ENCODE measurements around the gene DLGAP1.
"Not testable (repeated sequence)": the region's sequence is repeated elsewhere in the genome, so short reads cannot be mapped to it uniquely, and the experiment has no call there.

Gene DLGAP1

DNA sequence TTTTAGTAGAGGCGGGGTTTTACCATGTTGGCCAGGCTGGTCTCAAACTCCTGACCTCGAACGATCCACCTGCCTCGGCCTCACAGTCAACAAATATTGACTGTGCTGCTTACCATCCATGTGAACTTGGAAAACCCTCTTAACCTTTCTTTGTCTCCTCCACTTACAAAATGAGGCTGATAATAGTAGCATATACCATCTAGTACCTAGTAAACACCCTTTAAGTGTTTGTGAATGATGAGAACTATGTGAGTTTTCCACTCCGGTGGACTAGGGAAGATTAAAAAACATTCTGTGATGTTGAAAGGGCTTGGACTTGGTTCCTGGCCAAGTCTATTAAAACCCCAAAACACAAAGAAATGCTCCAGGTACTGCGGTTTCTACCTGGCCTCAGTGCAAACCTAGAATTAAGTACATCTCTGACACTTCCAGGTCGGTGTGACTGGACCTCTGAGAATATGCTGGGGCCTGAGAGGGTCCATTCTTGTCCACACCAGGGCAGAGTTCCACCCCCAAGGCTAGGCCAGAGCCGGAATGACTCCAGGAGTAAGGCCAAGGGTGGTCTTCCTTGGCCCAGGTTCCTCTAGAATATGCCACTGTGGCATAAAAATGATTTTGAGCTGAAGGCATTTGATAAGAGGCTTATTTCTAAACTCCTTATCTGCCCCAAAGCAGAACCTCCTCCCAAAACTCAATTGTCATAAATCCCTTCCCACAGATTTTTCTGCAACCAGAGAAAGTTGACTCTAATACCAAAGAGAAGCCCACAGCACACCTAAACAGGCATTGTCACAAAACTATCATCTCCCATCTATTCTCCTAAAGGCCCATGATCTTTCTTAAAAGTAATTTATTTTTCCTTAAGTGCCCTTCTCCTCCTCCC is 787.6 kb downstream of the DLGAP1 start:
- DNase-seq: no peak

DNA sequence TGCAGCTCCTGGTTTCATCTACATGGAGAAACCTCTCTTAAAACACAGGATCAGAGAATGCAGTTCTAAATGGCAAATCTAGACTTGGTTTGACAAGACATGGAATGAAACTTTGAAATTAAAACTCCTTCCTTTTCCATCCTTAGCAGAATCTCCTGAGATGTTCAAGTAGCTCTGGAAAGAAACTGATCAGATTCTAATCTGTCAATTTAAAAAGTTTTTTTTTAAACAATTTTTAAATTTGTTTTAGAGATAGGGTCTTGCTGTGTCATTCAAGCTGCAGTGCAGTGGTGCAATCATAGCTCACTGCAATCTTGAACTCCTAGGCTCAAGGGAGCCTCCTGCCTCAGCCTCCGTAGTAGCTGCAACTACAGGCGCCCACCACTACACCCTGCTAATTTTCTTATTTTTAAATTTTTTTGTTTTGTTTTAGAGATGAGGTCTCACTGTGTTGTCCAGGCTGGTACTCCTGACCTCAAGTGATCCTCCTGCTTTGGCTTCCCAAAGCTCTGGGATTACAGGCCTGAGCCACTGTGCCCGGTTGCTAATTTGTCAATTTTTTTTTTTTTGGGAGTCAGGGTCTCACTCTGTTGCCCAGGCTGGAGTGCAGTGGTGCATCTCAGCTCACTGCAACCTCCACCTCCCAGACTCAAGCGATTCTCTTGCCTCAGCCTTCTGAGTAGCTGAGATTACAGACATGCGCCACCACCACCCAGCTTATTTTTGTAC is 788.4 kb downstream of the DLGAP1 start:
- no peak for DNase-seq

DNA sequence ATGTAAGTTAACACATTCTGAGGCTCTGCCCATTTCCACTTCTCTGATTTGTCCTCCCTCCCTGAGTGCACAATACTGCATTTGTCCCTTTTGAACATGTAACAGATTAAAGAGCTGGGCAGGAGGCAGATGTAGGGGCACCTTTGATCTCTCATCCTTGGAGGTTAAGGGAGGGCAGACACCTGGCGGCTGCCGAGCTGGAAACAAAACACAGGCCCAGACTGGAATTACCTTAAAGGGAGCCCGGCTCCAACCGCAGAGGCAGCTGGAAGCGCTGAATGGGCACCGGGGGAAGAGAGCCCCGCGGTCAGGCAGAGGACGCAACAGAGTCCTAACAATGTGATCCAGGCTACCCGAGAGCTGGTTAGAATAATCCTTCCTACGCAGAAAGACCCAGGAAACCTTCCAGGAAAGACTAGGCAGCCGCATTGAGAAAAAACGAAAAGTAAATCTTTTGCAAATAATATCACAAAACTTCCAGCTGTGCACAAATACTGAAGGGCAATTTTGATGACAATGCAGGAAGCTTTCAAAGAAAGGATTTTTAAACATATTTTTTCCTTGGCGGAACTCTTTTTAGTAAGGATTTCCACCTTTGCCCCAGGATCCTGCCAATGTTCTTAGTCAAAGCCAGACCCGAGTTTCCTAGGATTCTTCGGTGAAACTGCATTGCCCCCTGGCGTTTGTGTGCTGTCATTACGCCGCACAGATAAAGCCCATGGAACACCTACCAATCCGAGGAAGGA is 789.2 kb downstream of the DLGAP1 start:
- peak; percentile 79 for DNase-seq

DNA sequence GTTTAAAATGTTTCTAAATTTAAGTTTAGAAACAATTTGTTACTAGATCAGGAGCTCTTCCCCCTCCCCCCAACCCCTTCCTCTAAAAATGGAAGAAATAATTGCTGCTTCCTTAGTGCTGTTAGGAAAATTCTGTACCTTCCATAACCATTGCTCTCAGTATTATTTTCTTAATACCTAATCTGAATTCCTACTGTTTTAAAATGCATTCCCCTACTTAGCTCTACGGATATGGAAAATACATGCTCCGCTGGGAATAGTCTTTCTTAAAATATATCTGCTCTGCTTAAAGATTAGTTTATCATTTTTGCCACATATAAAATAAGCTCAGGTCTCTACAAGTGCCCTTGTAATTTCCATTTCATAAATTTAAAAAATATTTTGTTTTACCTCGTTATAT is 789.9 kb downstream of the DLGAP1 start:
- DNase-seq: no peak

DNA sequence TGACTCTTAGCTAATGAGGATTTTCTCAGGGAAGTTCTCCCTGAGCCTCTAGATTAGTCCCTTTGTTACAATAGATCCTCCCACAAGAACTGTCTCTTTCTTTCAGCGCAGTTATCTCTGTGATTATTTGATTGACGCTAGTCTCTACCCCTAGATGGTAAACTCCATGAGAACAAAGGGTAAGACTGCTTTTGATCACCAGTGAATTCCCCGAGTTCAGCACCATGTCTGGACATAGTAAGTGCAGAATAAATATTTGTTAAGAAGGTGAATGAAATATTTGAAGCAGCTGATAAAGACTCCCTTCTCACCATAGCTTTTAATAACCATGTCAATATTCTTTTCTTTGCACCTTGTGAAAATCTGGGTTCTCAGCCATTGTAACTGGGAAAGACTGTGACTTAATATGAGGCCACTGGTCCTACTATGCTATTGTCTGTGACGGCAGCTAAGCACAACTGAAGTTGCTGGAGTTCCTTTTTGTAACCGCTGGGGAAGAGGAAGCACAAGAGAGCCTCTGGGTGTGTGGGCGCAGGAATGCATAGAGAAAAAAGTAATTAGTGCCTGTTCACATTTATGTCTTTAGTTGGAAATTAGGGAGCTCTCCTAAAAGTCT is 790.4 kb downstream of the DLGAP1 start:
- DNase-seq: peak; percentile 16

DNA sequence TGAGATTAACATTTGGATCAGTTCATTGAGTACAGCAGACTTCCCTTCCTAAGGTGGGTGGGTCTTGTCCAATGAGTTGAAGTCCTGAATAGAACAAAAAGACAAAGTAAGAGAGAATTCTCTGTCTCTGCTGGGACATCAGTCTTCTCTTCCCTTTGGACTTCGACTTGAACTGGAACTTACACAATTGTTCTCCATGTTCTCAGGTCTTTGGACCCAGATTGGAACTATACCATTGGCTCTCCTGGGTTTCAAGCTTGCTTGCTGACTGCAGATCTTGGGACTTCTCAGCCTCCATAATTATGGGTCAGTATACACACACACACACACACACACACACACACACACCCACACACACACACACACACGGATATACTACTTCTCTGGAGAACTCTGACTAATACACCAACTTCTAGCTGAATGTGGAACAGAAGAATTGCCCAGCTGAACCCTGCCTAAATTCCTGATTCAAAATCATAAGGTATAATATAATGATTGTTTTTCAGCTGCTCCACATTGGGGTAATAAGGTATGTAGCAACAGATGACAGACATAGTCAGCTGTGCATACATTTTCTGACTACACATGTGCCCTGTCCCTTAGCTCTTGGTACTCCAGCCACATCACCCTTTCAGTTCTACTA is 791.1 kb downstream of the DLGAP1 start:
- DNase-seq: no peak

DNA sequence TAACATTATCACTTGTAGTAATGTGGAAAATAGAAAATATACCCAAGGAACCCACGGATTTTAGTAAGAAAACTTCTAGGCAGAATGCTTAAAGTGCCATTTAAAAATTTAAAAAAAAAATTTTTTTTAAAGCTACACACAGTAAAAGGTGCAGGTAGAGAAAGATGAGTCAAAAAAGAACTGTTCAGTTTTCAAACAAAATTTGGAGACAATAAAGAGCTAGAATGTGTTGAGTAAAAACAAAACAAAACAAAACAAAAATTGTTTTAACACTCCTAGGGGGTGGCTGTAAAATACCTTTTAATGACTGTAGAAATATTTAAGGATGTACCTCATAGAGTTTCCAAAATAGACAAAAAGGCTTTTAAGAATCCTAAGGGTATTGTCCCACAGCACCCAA is 793.1 kb downstream of the DLGAP1 start:
- no peak for DNase-seq

DNA sequence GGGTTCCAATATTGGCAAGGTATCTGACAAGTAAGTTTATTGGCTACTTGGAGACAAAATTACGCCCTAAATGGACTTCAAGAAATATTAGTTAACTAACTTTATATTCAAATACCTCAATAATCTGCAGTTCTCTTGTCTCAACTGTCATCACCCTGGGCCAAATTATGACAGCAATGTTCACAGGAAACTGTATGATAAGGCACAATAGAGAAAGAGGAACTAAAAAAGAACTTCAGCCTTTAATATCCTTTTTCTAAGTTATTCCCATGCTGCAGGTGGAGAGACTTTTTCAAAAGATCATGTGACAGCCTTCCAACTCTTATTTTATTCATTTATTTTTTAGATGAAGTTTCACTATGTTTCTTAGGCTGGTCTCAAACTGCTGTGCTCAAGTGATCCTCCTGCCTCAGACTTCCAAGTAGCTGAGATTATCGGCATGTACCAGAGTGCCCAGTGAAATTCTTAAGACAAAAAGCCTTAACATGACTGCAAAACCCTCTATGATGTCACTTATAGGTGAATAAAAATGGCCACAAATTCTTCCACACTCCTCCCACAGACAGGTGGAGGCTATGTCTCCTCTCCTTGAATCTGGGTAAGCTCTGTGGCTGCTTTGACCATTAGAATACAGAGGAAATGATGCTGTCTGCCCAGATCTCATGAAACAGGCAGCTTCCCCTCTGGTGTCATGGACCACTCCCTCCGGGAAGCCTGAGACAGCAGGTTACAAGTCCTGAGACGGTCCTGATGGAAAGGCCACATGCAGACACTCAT is 794.2 kb downstream of the DLGAP1 start:
- no peak for DNase-seq

DNA sequence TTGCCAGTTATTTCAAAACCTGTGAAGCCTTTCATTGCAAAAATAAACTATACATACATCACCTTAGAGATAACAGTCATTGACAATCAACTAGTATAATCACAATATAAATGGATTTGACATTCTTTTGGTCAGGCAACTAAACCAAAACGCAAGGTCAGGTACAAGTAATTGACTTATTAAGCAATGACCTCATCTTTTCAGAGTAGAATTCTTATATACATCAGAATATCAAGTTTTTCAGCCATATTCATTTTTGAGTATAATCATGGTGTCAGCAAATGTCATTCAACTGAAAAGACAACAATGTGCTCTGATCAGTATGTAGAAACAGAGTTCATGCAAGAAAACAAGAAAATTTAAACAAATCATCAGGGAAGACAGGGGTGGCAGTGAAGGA is 796.6 kb downstream of the DLGAP1 start:
- no peak for DNase-seq

DNA sequence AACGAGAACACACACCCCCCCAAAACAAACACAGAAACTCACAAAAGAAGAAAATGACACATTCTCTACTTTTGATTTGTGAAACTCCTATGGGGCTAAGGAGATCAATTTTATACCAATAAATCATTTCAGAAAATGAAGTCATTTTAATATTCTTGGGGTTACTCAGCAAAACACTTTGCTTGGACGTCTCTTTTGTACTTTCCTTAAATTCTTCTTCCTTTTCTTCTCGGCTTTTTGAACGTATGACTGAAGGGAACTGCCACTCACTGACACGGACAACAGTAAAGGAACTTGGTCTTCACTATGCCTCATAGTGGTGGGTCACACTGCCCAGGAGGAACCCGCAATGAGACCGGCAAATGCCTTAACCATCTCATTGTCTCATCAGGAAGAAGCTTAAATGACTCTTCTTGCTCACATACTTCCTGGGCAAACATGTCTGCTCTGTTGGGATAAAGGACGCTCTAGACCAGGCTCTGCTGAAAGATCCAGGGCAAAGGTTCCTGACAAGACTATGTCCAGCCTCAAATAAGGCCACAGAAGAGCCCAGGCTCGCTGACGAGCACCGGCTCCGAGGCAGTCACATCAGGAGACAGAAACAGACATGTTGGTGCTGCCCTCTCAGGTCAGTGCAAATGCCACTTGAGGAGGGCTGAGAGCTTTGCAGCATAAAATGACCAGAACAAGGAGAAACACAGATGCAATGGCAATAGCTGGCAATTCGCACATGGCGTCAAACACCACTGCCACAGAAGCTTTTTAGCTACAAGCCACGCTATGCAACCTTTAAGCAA is 799.7 kb downstream of the DLGAP1 start:
- no peak for DNase-seq

DNA sequence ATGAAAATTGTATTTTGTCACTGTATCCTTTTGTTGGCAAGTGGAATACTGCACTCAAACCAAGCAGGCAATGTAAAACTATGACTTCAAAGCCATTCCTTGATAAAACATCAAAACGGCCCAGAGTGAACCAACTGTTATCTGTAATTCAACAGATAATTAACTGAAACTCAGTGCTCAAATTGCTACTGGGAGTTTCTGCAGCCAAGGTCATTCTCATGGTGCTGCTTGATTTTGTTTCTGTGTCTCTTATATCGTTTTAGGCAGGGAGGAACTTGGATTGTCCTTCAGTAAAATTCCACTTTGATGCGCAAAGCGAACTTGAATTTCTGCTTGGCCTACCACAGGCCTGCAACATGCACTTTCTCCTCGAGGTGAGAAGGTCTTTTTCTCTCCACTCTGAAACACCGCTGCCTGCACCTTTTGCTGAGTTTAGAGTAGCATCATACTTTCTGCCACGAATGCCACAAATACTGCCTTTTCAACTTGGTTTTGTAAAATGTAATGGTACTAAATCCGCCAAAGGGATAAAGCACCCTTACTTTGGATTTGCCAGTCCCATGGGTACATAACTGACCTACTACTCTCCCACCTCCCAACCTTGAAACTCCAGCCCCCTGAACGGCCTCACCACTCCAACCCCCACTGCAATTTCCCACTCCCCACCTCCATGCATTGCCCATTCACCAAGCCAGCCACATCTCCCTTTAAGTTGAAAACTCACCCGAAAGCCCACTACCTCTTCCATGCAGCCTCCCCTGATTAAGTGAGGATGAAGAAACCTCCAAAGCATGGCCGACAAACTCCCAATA is 800.5 kb downstream of the DLGAP1 start:
- DNase-seq: no peak

DNA sequence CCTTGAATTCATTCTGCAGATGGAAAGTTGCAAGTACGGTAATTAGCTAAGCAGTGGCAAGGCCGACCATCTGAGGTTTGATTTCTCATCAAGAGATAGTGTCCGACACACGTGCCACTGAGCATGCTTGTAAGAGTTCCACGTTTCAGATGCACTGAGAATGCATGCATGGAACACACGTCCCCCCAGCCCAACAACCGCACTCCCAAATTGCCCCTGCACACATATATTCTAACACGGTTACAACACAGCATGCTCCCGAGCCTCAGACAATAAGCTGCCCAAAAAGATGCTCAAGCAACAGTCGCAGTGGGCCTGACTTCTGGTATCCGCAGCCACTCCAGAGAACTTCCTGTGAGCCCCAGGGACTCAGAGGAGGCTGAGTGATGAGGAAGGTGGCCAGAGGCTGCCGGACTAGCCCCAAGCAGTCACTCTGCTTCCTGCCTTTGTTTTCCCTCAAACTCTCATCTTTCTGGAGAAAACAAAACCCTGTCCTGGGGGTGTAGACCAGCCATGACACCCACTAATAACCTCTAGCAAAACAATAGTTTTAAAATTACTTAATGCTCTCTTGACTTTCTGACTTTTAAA is 801.2 kb downstream of the DLGAP1 start:
- DNase-seq: no peak

DNA sequence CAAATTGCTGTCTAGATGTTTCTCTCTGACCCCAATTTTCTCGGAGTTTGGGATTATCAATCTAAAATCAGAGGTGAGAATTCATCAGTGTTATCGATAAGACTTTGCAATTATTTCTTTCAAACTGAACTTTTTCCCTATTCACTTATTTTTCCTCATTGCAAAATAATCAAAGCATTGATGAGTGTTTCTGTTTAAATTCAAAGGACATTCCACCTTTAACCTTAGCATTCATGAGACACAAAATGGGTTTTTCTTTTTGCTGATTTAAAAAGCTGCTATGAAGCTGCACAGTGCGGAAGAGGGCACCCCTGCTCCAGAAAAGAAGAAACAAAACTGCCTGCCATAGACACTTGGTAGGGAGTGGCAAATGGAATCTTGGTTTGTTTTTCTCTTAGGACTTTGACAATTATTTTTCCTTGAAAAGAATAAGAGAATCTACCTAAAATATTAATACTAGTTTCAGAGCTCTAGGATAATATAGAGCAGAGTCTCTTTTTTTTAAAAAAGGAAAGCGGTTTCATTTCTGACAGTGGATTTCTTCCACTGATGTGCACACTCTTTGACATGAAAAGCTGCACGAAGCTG is 801.8 kb downstream of the DLGAP1 start:
- DNase-seq: no peak

DNA sequence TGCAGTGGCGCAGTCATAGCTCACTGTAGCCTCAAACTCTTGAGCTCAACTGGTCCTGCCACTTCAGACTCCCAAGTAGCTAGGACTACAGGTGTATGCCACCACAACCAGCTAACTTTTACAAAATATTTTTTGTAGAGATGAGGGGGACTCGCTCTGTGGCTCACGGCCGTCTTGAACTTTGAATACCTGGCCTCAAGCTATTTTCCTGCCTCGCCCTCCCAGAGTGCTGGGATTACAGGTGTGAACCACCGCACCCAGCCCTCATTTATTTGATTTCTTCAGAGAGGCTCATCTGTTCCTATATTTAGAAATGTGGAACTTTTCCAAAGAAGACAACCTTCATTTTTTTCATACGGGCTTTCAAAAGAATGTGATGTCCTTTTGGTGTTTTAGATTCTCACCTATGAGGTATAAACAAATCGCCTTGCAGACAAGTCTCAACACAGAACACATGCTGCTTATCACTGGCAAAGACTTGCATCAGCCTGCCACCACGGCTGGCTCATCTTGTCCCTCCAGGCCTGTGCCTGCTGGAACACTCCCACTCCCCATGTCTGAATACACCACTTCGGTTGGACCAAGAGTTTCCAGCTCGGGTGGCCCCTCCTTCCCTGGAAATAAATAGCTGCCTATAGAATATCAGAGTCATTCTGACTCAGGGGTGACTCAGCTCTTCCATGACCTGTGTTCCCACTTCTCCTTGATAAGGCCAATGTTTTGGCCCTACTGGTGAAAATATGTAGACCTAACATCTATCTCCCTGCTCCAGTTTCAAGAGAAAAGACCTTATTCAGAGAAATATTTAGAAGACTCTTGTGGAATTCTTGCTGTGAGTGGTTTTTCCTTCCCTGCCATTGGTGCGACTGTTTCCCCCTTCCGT is 802.5 kb downstream of the DLGAP1 start:
- DNase-seq: peak; percentile 88

DNA sequence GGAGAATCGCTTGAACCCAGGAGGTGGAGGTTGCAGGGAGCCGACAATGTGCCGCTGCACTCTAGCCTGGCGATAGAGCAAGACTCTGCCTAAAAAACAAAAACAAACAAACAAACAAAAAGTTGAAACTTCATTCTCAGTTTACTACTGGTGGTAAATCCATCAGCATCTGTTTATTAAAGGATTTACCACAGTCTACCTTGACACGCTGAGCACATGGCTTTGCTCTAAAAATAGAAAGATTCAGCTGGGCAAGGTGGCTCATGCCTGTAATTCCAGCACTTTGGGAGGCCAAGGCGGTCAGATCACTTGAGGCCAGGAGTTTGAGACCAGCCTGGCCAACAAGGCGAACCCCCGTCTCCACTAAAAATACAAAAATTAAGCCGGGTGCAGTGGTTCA is 803.8 kb downstream of the DLGAP1 start:
- DNase-seq: no peak

DNA sequence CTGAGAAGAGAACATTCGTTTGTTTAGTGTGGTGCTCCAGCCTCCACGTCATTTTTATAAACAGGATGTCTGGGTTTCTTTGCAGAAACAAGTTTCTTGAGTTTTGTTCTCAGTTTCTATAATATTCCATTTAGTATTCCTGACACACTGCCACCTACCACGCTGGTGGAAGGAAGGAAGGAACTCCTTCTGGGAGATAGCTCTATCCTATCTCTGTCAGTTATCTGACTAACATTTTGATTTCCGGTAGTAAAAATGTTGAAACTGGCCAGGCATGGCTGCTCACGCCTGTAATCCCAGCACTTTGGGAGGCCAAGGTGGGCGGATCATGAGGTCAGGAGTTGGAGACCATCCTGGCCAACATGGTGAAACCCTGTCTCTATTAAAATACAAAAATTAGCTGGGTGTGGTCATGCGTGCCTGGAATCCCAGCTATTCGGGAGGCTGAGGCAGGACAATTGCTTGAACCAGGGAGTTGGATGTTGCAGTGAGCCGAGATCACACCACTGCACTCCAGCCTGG is 804.5 kb downstream of the DLGAP1 start:
- not testable (repeated sequence) for DNase-seq

DNA sequence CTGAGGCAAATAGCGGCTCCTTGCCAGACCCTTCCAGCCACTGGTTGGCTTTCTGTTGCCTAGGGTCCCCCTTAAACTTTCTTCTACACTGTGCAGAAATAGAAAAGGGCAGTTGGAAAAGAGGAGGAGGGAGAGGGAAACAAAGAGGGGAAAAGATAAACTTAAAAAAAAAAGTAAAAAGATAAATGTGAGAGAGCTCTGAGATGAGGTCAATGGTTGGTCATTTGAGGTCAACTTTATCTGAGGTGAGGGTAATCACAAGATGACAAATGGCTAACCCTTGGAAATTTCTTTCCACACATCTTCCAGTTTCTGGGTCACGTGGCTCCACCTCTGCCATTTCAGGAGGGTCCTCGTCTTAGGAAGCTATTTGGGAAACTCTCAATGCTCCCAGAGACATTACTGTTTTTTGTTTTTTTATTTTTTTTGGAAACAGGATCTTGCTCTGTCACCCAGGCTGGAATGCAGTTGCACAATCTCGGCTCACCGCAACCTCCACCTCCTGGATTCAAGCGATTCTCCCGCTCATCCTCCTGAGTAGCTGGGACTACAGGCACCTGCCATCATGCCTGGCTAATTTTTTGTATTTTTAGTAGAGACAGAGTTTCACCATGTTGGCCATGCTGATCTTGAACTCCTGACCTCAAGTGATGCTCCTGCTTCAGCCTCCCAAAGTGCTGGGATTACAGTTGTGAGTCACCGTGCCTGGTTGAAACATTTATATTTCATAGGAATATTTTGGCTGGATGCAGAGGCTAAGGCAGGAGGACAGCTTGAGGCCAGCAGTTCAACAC is 805.3 kb downstream of the DLGAP1 start:
- no peak for DNase-seq
